ENCODE results near the gene RPS19BP1.

The RPS19BP1 gene, protein sequence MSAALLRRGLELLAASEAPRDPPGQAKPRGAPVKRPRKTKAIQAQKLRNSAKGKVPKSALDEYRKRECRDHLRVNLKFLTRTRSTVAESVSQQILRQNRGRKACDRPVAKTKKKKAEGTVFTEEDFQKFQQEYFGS

DNA sequence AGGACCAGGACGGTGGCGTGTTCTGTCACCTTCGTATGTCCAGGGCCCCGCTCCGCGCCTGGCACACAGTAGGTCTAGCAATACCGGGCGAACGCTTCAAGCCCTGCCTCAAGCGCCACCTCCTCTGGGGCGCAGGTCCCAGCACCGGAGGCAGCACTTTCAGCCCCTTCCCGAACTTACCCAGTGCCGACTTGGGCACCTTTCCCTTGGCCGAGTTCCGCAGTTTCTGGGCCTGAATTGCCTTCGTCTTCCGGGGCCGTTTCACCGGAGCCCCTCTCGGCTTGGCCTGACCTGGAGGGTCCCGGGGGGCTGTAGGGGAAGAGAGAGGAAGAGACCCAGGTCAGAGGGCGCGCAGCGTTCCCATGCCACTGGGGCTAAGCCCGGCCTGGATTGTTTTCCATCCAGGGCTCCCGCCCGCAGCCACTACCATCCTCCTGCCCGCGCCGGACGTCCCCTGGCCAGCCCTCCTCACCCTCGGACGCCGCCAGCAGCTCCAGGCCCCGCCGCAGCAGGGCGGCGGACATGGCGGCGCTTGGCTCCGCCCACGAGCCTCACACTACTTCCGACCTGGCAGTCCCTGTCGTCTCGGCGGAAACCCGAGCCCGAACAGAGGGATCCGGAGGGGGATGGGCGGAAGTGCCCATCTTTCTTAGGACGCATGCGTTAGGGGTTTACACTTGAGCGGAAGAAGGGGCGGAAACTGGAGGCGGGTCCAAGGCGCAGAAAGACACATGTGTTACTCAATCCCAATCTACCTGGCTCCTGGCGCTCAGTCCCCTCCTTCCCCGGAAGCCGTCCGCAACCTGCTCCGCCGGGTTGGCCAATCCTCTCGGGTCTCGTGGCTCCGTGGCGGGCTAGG is at the start of gene RPS19BP1:
Gene RPS19BP1, minus strand, starts transcription at position 534 of the 859 bp plus-strand sequence. Its CDS starts 10 bp downstream, at position 524.
- DNase-seq (ENCODE audit: low read depth) = peak; percentile 100

DNA sequence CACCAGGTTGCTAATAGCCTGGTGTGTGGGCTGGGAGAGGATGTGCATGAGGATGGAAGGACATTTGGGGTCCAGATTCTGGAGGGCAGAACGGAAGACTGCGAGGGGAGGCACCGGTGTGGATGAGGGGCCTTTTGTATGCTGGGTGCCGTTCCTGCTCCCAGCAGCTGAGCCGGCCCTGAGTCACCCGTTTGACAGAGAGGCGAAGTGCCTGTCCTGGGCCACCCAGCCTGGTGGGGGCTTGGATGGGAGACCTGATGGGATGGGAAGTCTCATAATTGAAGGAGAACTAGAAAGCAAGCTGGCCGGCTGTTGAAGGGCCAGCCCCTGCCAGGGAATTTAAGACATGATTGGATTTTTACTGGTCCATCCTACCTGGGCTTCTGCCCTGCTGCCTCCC is 48.8 kb upstream of the RPS19BP1 start:
- no peak for DNase-seq (ENCODE audit: low read depth)

DNA sequence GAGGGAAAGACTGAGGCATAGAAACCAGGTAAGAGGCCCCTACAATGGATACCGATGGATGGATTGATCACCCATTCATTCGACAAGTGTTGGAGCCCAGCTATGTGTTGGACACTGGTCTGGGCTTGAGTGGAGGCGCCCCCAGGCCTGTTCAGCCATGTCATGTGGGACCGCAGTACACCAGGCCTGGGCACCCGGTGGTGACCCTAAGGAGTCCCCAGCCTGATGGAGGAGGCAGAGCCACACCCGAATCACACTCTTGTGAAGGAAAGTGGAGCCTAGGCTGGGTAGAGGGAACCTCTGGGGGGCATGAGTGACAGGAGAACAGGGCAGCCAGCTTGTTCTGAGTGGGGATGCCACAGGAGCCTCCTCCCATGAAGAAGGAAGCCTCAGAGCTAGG is 48.2 kb upstream of the RPS19BP1 start:
- no peak for DNase-seq (ENCODE audit: low read depth)

GRCh38 chr22:39580006-39580441 is 47.5 kb upstream of the RPS19BP1 start:
- no peak for DNase-seq (ENCODE audit: low read depth)

GRCh38 chr22:39577900-39578299 is 45.4 kb upstream of the RPS19BP1 start:
- no peak for DNase-seq (ENCODE audit: low read depth)

DNA sequence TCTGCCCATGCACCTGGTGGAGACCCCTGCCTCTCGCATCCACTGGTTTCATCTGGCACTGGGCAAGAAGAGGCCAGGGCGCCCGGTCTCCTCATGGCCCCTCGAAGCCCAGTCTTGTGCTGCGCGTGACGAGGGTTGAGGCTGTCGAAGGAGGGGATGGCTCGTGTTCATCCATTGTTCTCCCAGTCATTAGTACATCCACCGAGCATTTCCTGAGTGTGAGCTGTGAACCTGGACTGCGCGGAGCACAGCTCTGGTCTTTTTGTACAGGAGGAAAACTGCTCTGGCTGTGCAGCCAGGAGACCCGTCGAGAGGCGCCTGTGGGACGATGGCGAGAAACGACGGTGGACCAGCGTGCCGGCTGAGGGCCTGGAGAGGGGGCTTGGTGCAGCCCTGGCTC is 44.8 kb upstream of the RPS19BP1 start:
- DNase-seq (ENCODE audit: low read depth) = no peak

DNA sequence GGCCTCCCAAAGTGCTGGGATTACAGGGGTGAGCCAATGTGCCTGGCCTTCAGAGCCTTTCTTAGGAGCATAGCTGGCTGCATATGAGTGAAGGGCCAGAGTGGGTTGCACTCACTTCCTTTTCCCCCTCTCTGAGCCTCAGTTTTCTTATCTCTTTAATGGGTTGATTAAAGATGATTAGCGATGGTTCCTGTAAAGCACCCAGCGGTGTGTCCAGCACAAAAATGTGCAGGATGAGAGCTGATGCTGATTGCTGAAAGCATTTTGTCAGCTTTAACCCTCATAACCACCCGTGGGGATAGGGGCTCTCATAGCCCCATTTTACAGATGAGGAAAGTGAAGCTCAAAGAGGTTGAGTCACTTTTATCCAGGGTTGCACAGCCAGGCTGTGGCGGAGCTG is 43.5 kb upstream of the RPS19BP1 start:
- no peak for DNase-seq (ENCODE audit: low read depth)

DNA sequence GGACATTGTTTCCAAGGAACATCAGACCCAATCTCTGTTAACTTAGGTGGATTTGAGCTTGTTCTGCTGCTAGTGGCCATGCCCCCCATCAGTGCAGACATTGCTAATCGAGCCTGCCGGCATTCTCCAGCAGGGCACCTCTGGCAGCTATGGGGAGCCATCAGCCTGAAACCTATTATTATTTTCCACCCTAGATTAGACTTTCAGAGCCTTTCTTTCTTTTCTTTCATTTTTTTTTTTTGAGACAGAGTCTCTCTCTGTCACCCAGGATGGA is 42.9 kb upstream of the RPS19BP1 start:
- DNase-seq (ENCODE audit: low read depth) = no peak

- DNase-seq (ENCODE audit: low read depth) = peak; percentile 92
These were observed 42.4 kb upstream of the RPS19BP1 start for GRCh38 chr22:39574779-39575551.

DNA sequence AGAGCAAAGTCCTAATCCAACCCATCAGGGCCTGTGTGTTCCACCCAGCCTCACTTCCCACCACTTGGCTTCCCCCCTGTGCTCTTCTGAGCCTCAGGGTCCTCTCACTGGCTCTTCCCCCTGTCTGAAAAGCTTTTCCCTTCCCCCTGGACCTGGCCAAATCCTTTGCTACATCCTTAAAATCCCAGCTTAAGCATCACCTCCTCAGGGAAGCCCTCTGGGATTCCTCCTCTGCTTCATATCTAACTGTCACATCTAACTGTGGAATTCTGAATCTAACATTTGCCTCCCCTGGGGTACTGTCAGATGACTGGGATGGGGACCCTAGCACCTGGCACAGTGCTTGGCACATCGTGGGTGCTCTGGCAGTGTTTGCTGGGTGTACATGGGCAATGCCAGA is 39.0 kb upstream of the RPS19BP1 start:
- no peak for DNase-seq (ENCODE audit: low read depth)

GRCh38 chr22:39570665-39571064 is 38.1 kb upstream of the RPS19BP1 start, which contains the start of gene CACNA1I:
Gene CACNA1I, plus strand, starts transcription at chr22:39570753. Its CDS starts 0 bp downstream, at chr22:39570753.
- no peak for DNase-seq (ENCODE audit: low read depth)

GRCh38 chr22:39570226-39570625 is 37.7 kb upstream of the RPS19BP1 start:
- DNase-seq (ENCODE audit: low read depth) = no peak

DNA sequence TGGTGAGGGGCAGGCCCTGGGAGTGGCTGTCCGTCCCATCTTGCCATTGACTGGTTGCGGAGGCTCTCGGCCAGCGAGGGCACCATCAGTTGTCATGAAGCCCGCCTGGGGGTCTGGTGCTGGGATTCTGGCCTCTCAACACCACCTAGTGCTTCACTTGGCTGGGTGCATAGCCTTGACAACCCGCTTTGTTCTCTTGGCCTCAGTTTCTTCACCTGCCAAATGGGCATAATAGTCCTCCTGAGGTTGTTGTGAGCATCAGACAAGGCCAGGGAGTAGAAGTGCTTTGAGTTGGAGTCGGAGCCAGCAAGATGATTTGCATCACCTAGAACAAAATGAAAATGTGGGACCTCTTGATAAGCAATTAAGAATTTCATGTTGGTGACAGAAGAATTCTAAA is 36.5 kb upstream of the RPS19BP1 start:
- DNase-seq (ENCODE audit: low read depth) = no peak

DNA sequence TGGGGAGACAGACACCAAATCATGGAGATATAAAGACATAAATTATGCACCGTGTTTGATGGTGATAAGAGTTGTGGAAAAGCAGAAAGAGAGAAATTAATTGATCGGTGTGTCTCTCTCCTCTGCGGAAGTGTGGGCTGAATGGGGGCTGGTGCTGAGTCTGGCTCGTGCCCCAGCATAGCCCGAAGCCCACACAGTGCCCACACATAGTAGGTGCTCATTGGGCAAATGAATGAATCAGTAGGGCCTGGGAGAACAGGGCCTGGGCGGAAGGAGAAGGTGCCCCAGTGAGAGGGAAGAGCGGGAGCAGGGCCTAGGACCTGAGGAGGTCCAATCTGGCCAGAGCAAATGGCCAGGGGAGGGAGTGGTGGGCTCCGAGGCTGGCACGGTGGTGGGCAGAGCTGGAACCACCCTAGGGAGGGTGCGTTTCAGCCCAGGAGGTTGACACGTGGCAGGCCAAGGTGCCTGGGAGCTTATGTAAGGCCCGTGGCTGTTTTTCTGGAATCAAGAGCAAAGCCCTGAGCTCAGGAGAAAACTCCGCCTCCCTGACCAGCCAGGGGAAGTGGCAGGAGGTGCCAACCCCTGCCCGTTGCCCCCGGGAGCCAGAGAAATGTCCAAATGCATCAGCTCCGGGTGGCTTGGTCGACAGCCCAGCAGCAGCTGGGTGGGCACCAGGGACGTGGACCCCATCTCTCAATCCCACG is 35.9 kb upstream of the RPS19BP1 start:
- no peak for DNase-seq (ENCODE audit: low read depth)

- no peak for DNase-seq (ENCODE audit: low read depth)
These were observed 34.8 kb upstream of the RPS19BP1 start for GRCh38 chr22:39567135-39567946.

- no peak for DNase-seq (ENCODE audit: low read depth)
These were observed 32.9 kb upstream of the RPS19BP1 start for GRCh38 chr22:39565414-39565944.

GRCh38 chr22:39563571-39564428 is 31.3 kb upstream of the RPS19BP1 start:
- DNase-seq (ENCODE audit: low read depth) = no peak

GRCh38 chr22:39562839-39563489 is 30.4 kb upstream of the RPS19BP1 start:
- DNase-seq (ENCODE audit: low read depth) = no peak

- DNase-seq (ENCODE audit: low read depth) = no peak
These were observed 27.6 kb upstream of the RPS19BP1 start for GRCh38 chr22:39560127-39560526.
